Measurements from ENCODE around the gene RFC5. TPM values are rescaled to one million over a fixed set of nuclear protein-coding genes. Genes with fewer than 3 reads are reported as not detected.
A peak's percentile ranks its signal among the peaks of the same experiment; 100 is the strongest.

RFC5 gene
- total RNA-seq, 1 experiment from 2014 or later, result 54.6 TPM

DNA sequence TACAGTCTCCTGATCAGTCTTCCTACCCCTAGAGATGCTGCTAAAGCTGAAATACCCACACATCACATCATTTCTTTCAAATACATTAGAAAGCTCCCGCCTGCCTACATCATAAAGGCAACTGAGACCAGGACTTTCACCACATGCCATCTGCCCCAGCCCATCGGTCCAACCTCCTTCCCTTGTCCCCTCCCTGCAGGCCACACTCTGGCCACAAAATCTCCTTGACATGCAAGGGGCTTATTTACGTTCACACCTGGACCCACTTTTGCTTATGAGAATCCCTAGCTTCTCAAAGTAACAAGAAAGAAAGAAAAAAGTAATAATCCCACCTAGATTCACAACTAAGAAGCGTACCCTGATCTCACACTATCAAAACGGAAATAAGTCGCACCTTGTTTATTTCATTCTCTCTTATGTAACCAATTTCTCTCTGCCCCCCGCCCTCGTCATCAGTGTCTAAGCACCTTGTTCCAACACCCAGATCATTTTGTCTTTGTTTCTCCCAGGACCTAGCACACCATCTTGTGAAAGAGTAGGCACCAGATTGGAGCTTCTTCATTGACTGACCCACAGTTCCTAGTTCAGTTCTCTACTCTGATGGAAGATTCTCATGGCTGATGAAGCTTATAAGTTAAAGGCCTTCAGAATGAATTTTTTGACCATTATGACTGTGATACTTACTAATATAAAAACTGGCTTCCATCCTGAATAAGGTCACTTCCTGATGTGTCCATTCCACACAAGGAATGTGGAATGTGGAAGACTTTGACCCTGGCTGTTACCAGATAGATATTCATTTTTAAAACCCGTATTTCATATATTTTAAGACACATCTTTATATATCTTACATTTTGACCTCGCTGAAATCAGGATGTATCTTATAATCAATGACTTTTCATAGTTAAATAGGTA lies 36.8 kb downstream of the RFC5 start:
- Mint-ChIP-seq H3K9me3 (ENCODE audit: low read depth, unreplicated experiment) (no peaks in the 10 kb centered on the region), H3K27me3 (ENCODE audit: unreplicated experiment) (no peaks in the 10 kb centered on the region), H3K36me3 (ENCODE audit: insufficient read depth, unreplicated experiment) (peaks cover 51% of the 10 kb centered on the region), H3K27ac (ENCODE audit: unreplicated experiment) (peak overlapping the region; percentile 97), H3K4me1 (ENCODE audit: low read depth, unreplicated experiment) (peaks cover 47% of the 10 kb centered on the region), H3K4me3 (ENCODE audit: low read depth, unreplicated experiment) (peak overlapping the region; percentile 48)
- intact Hi-C loops (cut with micrococcal nuclease; ENCODE audit: unreplicated experiment), result loop anchor here (10.0 kb wide), 1 partner anchor 321 kb away; the partner anchor contains the start of genes SUDS3 and TAOK3
- BruUV-seq (replicated peaks), result no TSS peak
- TF ChIP-seq, protein P1, sequence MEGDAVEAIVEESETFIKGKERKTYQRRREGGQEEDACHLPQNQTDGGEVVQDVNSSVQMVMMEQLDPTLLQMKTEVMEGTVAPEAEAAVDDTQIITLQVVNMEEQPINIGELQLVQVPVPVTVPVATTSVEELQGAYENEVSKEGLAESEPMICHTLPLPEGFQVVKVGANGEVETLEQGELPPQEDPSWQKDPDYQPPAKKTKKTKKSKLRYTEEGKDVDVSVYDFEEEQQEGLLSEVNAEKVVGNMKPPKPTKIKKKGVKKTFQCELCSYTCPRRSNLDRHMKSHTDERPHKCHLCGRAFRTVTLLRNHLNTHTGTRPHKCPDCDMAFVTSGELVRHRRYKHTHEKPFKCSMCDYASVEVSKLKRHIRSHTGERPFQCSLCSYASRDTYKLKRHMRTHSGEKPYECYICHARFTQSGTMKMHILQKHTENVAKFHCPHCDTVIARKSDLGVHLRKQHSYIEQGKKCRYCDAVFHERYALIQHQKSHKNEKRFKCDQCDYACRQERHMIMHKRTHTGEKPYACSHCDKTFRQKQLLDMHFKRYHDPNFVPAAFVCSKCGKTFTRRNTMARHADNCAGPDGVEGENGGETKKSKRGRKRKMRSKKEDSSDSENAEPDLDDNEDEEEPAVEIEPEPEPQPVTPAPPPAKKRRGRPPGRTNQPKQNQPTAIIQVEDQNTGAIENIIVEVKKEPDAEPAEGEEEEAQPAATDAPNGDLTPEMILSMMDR (IDR thresholded peaks at IDR 0.05; ENCODE audit: unreplicated experiment), result no peak
- no peak for DNase-seq
- CTCF ChIA-PET, result interaction anchor here (0.5 kb wide), 1 partner anchor 440 kb away, joined by 8 read pairs; no protein-coding TSS in a partner anchor

DNA sequence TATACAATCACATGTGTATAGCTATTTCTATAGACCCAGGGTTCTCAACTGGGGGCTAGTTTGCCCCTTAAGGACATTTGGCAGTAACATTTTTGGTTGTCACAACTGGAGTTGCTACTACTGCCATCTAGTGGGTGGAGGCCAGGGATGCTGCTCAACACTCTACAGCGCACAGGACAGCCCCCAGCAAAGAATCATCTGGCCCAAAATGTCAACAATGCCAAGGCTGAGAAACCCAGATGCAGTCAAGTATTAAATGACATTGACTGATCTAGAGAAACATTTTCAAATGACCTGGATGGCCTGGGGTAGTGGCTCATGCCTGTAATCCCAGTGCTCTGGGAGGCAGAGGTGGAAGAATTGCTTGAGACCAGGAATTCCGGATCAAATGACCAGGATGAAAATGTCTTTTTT lies 38.6 kb downstream of the RFC5 start:
- TF ChIP-seq, protein P1 (IDR thresholded peaks at IDR 0.05; ENCODE audit: unreplicated experiment), result peak; percentile 64
- intact Hi-C loops (cut with micrococcal nuclease; ENCODE audit: unreplicated experiment), result loop anchor here (5.0 to 10.0 kb wide), 2 partner anchors 47 to 320 kb away; partner anchors contain the start of genes SUDS3, TAOK3 and VSIG10
- DNase-seq, result peak; percentile 62
- CTCF ChIA-PET, result no interaction called here
- Mint-ChIP-seq H3K9me3 (ENCODE audit: low read depth, unreplicated experiment) (no peaks in the 10 kb centered on the region), H3K4me3 (ENCODE audit: low read depth, unreplicated experiment) (no peak overlapping the region), H3K27ac (ENCODE audit: unreplicated experiment) (no peak overlapping the region), H3K36me3 (ENCODE audit: insufficient read depth, unreplicated experiment) (peaks cover 53% of the 10 kb centered on the region), H3K27me3 (ENCODE audit: unreplicated experiment) (no peaks in the 10 kb centered on the region), H3K4me1 (ENCODE audit: low read depth, unreplicated experiment) (peaks cover 62% of the 10 kb centered on the region)
- BruUV-seq (replicated peaks), result no TSS peak

DNA sequence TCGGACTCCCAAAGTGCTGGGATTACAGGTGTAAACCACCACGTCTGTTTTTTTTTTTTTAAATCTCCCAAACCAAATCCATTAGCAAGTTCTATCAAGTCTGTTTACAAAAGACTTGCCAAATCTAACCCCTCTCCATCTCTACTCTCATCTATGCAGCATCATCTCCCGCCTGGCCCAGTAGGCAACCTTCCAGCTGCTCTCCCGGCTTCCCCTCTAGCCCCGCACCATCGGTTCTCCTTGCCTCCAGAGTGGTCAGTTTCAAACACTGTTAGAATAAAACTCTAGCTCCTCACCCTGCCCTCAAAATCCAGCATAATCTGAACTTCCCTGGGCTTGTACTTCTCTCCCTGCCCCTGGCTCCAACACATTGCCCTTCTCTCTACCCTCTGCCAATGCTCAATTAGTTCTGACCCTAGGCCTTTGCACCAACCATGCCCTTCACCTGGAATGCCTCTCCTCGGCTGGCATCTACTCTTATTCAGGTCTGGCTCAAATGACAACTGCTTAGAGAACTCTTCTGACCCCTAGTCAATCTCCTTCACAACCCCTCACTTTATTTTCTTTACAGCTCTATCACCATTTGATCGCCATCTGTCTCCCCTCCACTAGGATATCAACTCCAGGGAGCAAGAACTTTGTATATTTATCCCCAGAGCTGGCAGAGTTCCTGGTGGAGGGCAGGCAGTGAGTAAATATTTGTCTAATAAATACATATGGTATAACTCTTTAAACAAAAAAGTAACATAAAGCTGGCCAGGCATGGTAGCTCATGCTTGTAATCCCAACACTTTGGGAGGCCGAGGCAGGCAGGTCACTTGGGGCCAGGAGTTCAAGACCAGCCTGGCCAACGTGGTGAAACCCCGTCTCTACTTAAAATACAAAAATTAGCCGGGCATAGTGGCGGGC lies 39.6 kb downstream of the RFC5 start:
- CTCF ChIA-PET, result interaction anchor here (0.8 to 1.2 kb wide), 2 partner anchors 11 to 92 kb away, joined by 3 read pairs; no protein-coding TSS in a partner anchor
- H3K9me3 Mint-ChIP-seq (ENCODE audit: low read depth, unreplicated experiment), result no peaks in the 10 kb centered on the region
- H3K36me3 Mint-ChIP-seq (ENCODE audit: insufficient read depth, unreplicated experiment), result peaks cover 52% of the 10 kb centered on the region
- TF ChIP-seq, protein P1 (IDR thresholded peaks at IDR 0.05; ENCODE audit: unreplicated experiment), result no peak
- H3K4me1 Mint-ChIP-seq (ENCODE audit: low read depth, unreplicated experiment), result peaks cover 54% of the 10 kb centered on the region
- intact Hi-C loops (cut with micrococcal nuclease; ENCODE audit: unreplicated experiment), result loop anchor here (5.0 to 10.0 kb wide), 2 partner anchors 46 to 319 kb away; partner anchors contain the start of genes SUDS3, TAOK3 and VSIG10
- no TSS peak for BruUV-seq (replicated peaks)
- H3K4me3 Mint-ChIP-seq (ENCODE audit: low read depth, unreplicated experiment), result no peak overlapping the region
- H3K27me3 Mint-ChIP-seq (ENCODE audit: unreplicated experiment), result no peaks in the 10 kb centered on the region
- peak overlapping the region; percentile 11 for H3K27ac Mint-ChIP-seq (ENCODE audit: unreplicated experiment)
- DNase-seq, result no peak

DNA sequence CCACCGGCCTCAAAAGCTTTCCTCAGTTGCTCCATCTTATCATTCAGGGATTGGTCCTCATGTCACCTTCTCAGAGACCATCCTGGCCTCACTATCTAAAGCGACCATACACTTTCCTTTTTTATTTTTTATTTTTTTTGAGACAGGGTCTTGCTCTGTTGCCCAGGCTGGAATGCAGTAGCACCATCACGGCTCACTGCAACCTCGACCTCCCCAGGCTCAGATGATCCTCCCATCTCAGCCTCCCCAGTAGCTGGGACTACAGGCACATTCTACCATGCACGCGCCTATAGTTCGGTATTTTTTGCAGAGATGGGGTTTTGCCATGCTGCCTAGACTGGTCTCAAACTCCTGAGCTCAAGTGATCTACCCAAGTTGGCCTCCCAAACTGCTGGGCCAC lies 41.7 kb downstream of the RFC5 start:
- intact Hi-C loops (cut with micrococcal nuclease; ENCODE audit: unreplicated experiment), result loop anchor here (5.0 to 10.0 kb wide), 2 partner anchors 44 to 317 kb away; partner anchors contain the start of genes SUDS3, TAOK3 and VSIG10
- no peak overlapping the region for H3K4me3 Mint-ChIP-seq (ENCODE audit: low read depth, unreplicated experiment)
- H3K36me3 Mint-ChIP-seq (ENCODE audit: insufficient read depth, unreplicated experiment), result peaks cover 55% of the 10 kb centered on the region
- H3K9me3 Mint-ChIP-seq (ENCODE audit: low read depth, unreplicated experiment), result no peaks in the 10 kb centered on the region
- TF ChIP-seq, protein P1 (IDR thresholded peaks at IDR 0.05; ENCODE audit: unreplicated experiment), result no peak
- no peak overlapping the region for H3K27ac Mint-ChIP-seq (ENCODE audit: unreplicated experiment)
- peaks cover 44% of the 10 kb centered on the region for H3K4me1 Mint-ChIP-seq (ENCODE audit: low read depth, unreplicated experiment)
- DNase-seq, result no peak
- CTCF ChIA-PET, result no interaction called here
- no peaks in the 10 kb centered on the region for H3K27me3 Mint-ChIP-seq (ENCODE audit: unreplicated experiment)
- BruUV-seq (replicated peaks), result no TSS peak

Measured in Calu3 (cell line).